ENCODE measurements around the gene RHBDL1.
A peak's percentile ranks its signal among the peaks of the same experiment; 100 is the strongest.

RHBDL1 gene

DNA sequence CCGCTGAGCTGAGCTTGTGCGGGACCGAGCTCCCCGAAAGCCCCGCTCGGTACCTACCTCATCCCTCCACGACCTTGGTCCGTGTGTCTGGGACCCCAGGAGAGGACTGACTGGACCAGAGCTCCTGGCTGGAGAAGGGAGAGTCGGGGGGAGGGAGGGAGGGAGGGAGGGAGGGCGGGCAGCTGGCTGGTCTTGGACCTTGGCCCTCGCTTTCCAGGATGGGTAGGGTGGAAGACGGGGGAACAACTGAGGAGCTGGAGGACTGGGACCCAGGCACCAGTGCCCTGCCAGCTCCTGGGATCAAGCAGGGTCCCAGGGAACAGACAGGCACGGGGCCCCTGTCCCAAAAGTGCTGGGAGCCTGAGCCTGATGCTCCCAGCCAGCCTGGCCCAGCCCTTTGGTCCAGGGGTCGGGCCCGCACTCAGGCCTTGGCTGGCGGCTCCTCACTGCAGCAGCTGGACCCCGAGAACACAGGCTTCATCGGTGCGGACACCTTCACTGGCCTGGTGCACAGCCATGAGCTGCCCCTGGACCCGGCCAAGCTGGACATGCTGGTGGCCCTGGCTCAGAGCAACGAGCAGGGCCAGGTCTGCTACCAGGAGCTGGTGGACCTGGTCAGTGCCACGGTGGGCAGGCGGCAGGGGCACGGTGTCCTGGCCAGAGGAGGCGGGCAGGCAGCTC is 553 bp downstream of the RHBDL1 start:
- DNase-seq, result no peak

DNA sequence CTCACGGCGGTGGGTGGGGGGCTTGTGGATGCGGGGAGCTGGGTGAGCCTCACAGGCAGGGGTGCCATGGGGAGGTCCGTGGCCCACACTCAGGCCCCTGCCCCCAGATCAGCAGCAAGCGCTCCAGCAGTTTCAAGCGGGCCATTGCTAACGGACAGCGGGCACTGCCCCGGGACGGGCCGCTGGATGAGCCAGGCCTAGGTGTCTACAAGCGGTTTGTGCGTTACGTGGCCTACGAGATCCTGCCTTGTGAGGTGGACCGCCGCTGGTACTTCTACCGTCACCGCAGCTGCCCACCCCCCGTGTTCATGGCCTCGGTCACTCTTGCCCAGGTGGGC is 1.1 kb downstream of the RHBDL1 start:
- DNase-seq, result no peak

DNA sequence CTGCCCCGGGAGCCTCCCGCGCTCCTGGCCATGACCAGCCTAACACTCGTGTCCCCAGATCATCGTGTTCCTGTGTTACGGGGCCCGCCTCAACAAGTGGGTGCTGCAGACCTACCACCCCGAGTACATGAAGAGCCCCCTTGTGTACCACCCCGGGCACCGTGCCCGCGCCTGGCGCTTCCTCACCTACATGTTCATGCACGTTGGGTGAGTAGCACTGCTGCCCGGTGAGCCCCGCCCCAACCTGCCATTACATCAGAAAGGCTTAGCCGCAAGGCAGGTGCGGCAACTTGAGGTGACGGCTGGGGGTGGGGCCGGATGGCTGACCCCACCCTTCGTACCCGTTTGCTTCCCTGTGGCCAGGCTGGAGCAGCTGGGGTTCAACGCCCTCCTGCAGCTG is 1.4 kb downstream of the RHBDL1 start:
- DNase-seq, result peak; percentile 50

- no peak for DNase-seq
Observed at GRCh38 chr16:677316-678190, 2.1 kb downstream of the RHBDL1 start.

- DNase-seq, result no peak
Observed at GRCh38 chr16:678209-678857, 2.9 kb downstream of the RHBDL1 start.

- no peak for DNase-seq
Observed at GRCh38 chr16:678858-679813, 3.7 kb downstream of the RHBDL1 start.

DNA sequence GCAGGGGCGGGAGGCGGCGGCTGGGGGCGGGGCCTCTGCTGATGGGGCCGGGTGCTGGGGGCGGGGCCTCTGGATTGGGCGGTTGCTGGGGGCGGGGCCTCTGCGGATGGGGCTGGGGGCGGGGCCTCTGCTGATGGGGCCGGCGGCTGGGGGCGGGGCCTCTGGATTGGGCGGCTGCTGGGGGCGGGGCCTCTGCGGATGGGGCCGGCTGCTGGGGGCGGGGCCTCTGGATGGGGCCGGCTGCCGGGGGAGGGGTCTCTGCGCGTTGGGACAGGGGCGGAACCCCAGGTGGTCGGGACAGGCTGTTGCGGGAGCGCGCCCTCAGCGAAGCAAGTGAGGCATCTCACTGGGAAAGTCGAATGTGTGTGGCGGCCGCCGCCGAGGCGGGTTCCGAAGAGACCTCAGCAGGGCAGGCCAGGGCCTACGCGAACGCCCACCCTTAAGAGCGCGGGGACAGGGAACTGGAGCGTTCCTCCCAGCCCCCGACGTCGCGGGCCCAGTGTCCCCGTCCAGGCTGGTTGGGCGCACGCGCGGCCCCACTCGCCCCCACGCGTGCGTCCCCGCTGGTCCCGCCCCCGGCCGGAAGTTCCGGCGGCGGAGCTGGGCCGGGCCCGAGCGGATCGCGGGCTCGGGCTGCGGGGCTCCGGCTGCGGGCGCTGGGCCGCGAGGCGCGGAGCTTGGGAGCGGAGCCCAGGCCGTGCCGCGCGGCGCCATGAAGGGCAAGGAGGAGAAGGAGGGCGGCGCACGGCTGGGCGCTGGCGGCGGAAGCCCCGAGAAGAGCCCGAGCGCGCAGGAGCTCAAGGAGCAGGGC is 4.5 kb downstream of the RHBDL1 start, which contains the start of gene STUB1:
Gene STUB1 (plus strand): TSS at position 597 of the 811 bp plus-strand sequence. CDS start 116 bp downstream, at position 713.
- peak; percentile 86 for DNase-seq

GRCh38 chr16:680625-680945 is 5.1 kb downstream of the RHBDL1 start:
- no peak for DNase-seq

GRCh38 chr16:680967-681745 is 5.7 kb downstream of the RHBDL1 start:
- no peak for DNase-seq

DNA sequence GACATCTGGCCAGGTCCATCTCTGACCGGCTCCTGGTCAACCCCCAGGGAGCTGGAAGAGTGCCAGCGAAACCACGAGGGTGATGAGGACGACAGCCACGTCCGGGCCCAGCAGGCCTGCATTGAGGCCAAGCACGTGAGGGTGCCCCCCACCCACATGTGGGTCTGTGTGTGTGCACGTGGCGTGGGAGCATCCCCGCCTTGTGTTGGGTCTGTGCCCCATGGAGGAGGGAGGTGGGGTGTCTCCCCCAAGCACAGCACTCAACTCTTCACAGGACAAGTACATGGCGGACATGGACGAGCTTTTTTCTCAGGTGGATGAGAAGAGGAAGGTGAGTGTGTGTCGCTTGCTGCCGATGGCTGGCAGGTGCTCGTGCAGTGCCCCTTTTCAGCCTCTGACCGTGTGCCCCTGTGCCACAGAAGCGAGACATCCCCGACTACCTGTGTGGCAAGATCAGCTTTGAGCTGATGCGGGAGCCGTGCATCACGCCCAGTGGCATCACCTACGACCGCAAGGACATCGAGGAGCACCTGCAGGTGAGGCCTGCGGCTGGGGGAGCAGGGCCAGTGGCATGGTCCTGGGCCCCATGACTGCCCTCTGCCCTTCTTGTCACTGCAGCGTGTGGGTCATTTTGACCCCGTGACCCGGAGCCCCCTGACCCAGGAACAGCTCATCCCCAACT is 6.4 kb downstream of the RHBDL1 start:
- DNase-seq, result no peak

DNA sequence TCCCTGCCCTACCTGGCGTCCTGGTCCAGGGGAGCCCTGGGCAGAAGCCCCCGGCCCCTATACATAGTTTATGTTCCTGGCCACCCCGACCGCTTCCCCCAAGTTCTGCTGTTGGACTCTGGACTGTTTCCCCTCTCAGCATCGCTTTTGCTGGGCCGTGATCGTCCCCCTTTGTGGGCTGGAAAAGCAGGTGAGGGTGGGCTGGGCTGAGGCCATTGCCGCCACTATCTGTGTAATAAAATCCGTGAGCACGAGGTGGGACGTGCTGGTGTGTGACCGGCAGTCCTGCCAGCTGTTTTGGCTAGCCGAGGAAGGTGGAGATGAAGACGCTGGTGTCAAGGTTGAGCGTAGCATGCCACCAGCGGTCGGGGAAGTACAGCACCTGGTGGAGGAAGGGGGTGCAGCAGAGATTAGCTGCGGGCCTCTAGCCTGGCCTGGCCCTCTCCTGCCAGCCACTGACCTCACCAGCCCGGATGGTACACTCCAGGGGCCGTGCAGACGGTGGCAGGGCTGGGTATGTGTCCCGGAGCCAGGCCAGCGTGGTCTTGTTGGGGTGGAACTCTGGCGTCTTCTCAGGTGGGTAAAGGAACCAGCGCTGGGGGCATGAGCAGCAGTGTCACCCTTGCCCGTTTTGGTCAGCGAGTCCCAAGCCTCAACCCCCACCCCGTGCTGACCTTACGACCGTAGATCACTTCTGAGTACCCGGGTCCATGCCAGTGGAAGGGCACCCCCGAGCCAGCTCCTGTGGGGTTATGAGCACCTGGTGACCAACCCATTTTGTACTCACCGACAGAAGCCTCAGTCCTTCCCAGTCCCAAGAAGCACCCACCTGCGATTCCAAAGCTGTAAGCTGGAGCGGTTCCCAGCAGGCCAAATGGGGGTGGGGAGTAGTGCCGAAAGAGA is 7.3 kb downstream of the RHBDL1 start:
- no peak for DNase-seq

GRCh38 chr16:683396-684070 is 8.1 kb downstream of the RHBDL1 start:
- no peak for DNase-seq

- DNase-seq, result peak; percentile 94
Observed at GRCh38 chr16:684071-684794, 8.8 kb downstream of the RHBDL1 start, which contains the start of gene JMJD8. JMJD8 (minus strand) TSS chr16:684334; CDS start chr16:684319, 15 bp downstream.

DNA sequence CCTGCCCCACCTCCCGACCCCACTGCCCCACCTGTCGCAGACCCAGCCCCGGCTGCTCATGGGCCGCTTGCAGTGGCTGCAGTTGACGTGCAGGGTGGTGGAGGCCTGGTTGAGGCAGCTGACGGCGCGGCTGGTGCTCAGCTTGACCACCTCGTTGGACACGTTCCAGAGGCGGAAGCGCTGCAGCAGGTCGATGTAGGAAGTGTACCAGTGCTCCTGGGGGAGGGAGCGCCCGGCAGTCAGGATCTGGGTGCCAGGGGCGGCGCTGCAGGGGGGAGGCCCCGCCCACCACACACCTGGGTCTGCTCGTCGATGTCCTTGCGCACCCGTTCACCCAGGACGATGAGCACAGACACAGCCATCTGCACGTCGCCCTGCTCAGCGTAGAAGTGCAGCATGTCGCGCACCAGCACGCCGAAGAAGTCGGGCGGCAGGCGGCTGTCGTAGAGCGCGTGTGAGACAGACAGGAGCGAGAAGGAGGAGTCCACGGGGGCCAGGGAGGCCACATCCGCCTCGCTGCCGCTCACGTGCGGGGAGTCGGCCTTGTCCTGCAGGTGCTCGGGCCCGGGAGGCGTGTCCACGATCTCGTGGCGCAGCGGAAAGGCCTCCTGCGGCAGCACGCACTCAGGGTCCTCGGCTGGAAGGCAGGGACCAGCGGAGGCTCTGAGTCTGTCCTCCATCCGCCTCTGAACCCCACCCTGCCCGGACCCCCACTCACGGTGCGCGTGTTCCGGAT is 9.7 kb downstream of the RHBDL1 start:
- no peak for DNase-seq

DNA sequence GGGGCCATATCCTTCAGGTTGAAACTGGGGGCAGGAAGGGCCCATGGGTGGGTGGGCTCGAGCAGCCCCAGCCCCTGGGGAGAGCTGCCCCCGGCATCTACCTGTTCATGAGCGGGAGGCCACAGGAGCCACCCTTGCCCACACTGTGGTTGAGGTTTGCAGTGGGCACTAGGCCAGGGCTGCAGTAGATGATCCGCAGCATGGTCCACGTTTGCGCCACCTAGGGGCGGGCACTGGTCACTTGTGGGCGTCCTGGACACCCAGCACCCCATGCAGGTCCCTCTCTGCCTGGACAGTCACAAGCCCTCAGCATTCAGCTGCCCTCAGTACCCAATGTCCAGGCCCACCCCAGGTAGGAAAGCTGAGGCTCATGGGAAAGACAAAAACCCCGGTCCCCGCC is 10.5 kb downstream of the RHBDL1 start:
- no peak for DNase-seq

DNA sequence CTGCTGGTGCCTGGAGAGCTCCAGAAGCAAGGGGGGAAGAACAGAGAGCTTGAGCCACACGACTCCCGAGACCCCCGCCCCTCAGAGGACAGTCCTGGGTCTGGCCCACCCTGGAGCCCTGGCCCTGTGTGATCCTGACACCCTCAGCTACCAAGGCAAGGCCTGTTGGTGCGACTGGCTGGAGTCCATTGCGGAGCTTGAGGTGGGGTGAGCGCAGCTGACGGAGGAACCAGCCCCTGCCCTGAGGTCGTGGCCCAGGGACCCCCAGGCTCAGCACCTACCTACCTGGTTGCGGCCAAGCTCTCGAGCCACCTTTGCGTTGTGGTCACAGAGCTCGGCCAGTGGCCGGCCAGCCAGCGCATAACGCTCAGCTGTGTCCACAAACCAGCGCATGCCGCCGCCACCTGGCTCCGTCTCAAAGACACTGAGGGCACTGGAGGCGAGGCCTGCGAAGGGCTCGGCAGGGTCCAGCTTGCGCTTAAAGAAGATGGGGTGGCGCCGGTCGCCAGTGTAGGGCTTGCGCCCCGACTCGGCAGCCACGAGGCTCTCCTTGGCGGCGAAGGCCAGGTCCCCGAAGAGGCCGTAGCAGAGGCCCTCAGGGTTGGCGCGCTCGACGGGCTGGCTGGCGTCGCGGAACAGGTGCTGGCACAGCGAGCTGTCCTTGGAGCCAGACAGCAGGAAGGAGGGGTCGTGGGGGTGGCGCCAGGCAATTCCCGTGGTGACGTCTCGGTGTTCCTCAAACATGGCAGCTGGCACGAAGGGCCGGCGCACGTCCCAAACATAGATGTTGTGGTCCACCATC is 11.2 kb downstream of the RHBDL1 start:
- DNase-seq, result no peak
